RWPE2 (cell line): ENCODE results near the gene MYCBPAP.

ENCODE experiments used
- ATAC-seq: fragments of 200-7000 bp; cut with Tn5 transposase; 3 replicates; pipeline ENCODE4 v1.9.1; 2021; ENCODE audit warnings: low read depth
- DNase-seq: peaks from one replicate; pipeline ENCODE4 v3.0.0-alpha.2; 2020; ENCODE audit warnings: low spot score
- H3K27ac ChIP-seq: fragments of 450-650 bp; 2 replicates; pipeline ENCODE4 v1.5.1; 2017; ENCODE audit warnings: mild to moderate bottlenecking; ENCODE audit not compliant: poor library complexity, severe bottlenecking
- H3K27me3 ChIP-seq: fragments of 250-450 bp; sonication (Bioruptor Pico); 2 replicates; pipeline ENCODE4 v1.5.1; 2021; ENCODE audit warnings: mild to moderate bottlenecking, moderate library complexity; ENCODE audit not compliant: insufficient read depth, poor library complexity, severe bottlenecking
- H3K36me3 ChIP-seq: fragments of 250-450 bp; sonication (Bioruptor Pico); 2 replicates; pipeline ENCODE4 v1.5.1; 2020; ENCODE audit warnings: low read depth, mild to moderate bottlenecking, moderate library complexity
- H3K4me1 ChIP-seq: fragments of 250-450 bp; sonication (Bioruptor Pico); 2 replicates; pipeline ENCODE4 v1.5.1; 2021; ENCODE audit warnings: mild to moderate bottlenecking, moderate library complexity; ENCODE audit not compliant: insufficient read depth, poor library complexity, severe bottlenecking
- H3K4me3 ChIP-seq: fragments of 250-450 bp; sonication (Bioruptor Pico); 2 replicates; pipeline ENCODE4 v1.5.1; 2021; ENCODE audit warnings: mild to moderate bottlenecking, moderate library complexity; ENCODE audit not compliant: severe bottlenecking
- H3K9me3 ChIP-seq: fragments of 250-450 bp; sonication (Bioruptor Pico); 2 replicates; pipeline ENCODE4 v1.5.1; 2021; ENCODE audit warnings: mild to moderate bottlenecking, moderate library complexity; ENCODE audit not compliant: severe bottlenecking
- CTCF ChIP-seq: fragments of 450-650 bp; IDR thresholded peaks from one replicate; pipeline ENCODE4 v1.5.1; 2017; ENCODE audit warnings: mild to moderate bottlenecking, moderate library complexity; ENCODE audit not compliant: poor library complexity, severe bottlenecking

The MYCBPAP gene

GRCh38 chr17:50578173-50578572 lies 69.9 kb downstream of the MYCBPAP start:
- ATAC-seq (no peak), DNase-seq (no peak)
- no peaks in the 10 kb centered on the region for H3K4me1 ChIP-seq
- no peak for TF ChIP-seq CTCF
- no peaks in the 10 kb centered on the region for H3K27me3 ChIP-seq
- H3K36me3 ChIP-seq, result no peaks in the 10 kb centered on the region
- no peak overlapping the region for H3K27ac ChIP-seq
- no peaks in the 10 kb centered on the region for H3K9me3 ChIP-seq
- no peak overlapping the region for H3K4me3 ChIP-seq

- Histone ChIP-seq H3K9me3 (no peaks in the 10 kb centered on the region), H3K27ac (no peak overlapping the region), H3K4me1 (no peaks in the 10 kb centered on the region), H3K4me3 (no peak overlapping the region), H3K27me3 (no peaks in the 10 kb centered on the region), H3K36me3 (no peaks in the 10 kb centered on the region)
- ATAC-seq (no peak), DNase-seq (no peak)
- TF ChIP-seq CTCF, result no peak
These were observed 71.2 kb downstream of the MYCBPAP start for GRCh38 chr17:50579399-50579798.

- no peak for TF ChIP-seq CTCF
- H3K9me3 ChIP-seq, result no peaks in the 10 kb centered on the region
- no peak for DNase-seq
- H3K4me3 ChIP-seq, result no peak overlapping the region
- no peaks in the 10 kb centered on the region for H3K36me3 ChIP-seq
- H3K27me3 ChIP-seq, result no peaks in the 10 kb centered on the region
- no peak for ATAC-seq
- peaks cover 4% of the 10 kb centered on the region for H3K4me1 ChIP-seq
- H3K27ac ChIP-seq, result no peak overlapping the region
These were observed 72.4 kb downstream of the MYCBPAP start for GRCh38 chr17:50580646-50581045.
